SU-DHL-6 (cell line): ENCODE data around the gene RAB27B.

Source experiments
- H2AFZ ChIP-seq: fragments of 200-600 bp; sonication (generic); 2 replicates; pipeline ENCODE4 v1.6.1; 2014; ENCODE audit warnings: low read depth, mild to moderate bottlenecking, moderate library complexity, mixed read lengths, antibody characterized with exemption, low read length; ENCODE audit not compliant: severe bottlenecking
- H3F3A ChIP-seq: fragments of 200-600 bp; shearing (Covaris generic); 2 replicates; pipeline ENCODE4 v1.6.0; 2016; ENCODE audit warnings: antibody characterized with exemption, mild to moderate bottlenecking; ENCODE audit not compliant: insufficient read depth
- H3K27ac ChIP-seq: fragments of 200-600 bp; sonication (generic); 2 replicates; pipeline ENCODE4 v1.5.1; 2016; ENCODE audit warnings: low read depth, mild to moderate bottlenecking, low read length, moderate library complexity, mixed read lengths
- H3K27me3 ChIP-seq: fragments of 200-600 bp; sonication (generic), shearing (Covaris generic); 2 replicates; pipeline ENCODE4 v1.6.0; 2014; ENCODE audit warnings: mild to moderate bottlenecking, low read length
- H3K36me3 ChIP-seq: fragments of 200-600 bp; sonication (generic); 2 replicates; pipeline ENCODE4 v1.6.1; 2014; ENCODE audit warnings: mild to moderate bottlenecking, low read length, mixed read lengths
- H3K4me2 ChIP-seq: fragments of 300-600, 200-600 bp; shearing (Covaris generic), sonication (generic); 2 replicates; pipeline ENCODE4 v1.6.0; 2014; ENCODE audit warnings: low read length, low read depth, mild to moderate bottlenecking; ENCODE audit not compliant: poor library complexity, severe bottlenecking
- H3K4me3 ChIP-seq: fragments of 200-600 bp; sonication (generic); 2 replicates; pipeline ENCODE4 v1.5.1; 2014; ENCODE audit warnings: antibody characterized with exemption, low read length, mild to moderate bottlenecking, mixed read lengths; ENCODE audit not compliant: insufficient read depth, poor library complexity, severe bottlenecking
- H3K79me2 ChIP-seq: fragments of 200-600 bp; sonication (generic); 2 replicates; pipeline ENCODE4 v1.6.1; 2014; ENCODE audit warnings: mild to moderate bottlenecking, low read length, moderate library complexity; ENCODE audit not compliant: insufficient read depth
- H3K9ac ChIP-seq: fragments of 200-600 bp; sonication (generic); 2 replicates; pipeline ENCODE4 v1.7.0; 2014; ENCODE audit warnings: mild to moderate bottlenecking, low read length
- H3K9me2 ChIP-seq: fragments of 200-600 bp; sonication (generic); replicated peaks from 2 replicates; pipeline ENCODE4 v1.6.1; 2014; ENCODE audit warnings: low read length; ENCODE audit not compliant: insufficient read depth
- H3K9me3 ChIP-seq: fragments of 200-600 bp; sonication (generic); 2 replicates; pipeline ENCODE4 v1.6.1; 2014; ENCODE audit warnings: low read length, mixed read lengths; ENCODE audit not compliant: insufficient read depth
- H4K20me1 ChIP-seq: fragments of 200-600 bp; sonication (generic); 2 replicates; pipeline ENCODE4 v1.6.1; 2014; ENCODE audit warnings: low read depth, mild to moderate bottlenecking, antibody characterized with exemption, low read length, moderate library complexity, mixed read lengths
- EZH2phosphoT487 ChIP-seq: fragments of 200-600 bp; sonication (generic), shearing (Covaris generic); conservative IDR thresholded peaks from 2 replicates; pipeline ENCODE4 v1.6.1; 2018; ENCODE audit warnings: mild to moderate bottlenecking, antibody characterized with exemption, low read length, moderate library complexity, mixed read lengths
- TF ChIP-seq, protein P1 (sequence below): fragments of 200-600 bp; sonication (generic); IDR thresholded peaks from one replicate; pipeline ENCODE4 v1.5.1; 2017; ENCODE audit warnings: antibody characterized with exemption, mild to moderate bottlenecking, low read length, moderate library complexity; ENCODE audit not compliant: insufficient read depth, poor library complexity, severe bottlenecking

Gene RAB27B

DNA sequence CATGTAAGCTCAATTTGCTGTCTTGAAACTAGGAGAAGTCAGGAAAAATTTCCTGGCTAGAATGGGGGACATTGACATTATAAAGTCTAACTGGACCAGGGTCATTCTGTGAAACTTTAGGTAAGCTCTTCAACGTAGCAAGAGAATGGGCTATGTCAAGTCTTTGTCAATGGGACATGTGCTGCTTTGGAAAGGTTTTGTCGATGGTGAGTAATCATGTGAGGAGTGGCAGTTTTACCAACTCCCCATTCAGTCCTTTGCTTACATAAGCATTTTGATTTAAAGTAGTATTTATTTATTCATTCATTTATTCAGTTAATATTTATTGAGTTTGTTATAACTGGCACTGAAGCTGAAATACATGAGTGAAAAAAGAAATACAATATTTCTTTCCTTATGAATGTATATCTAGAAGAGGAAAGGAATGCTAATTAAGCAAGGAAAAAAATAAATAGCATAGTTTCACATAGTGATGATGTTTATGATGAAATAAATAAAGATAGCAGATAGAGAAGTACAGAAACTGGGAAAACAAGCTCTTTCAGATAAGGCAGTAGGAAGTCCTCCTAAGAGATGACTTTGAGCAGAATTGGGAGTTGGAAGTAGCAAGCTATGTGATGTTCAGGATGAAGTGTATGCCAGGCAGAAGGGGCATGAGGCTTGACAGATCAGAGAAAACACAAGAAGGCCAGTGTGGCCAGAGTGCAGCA lies 25.4 kb upstream of the RAB27B start:
- Histone ChIP-seq H3F3A (no peaks in the 10 kb centered on the region), H3K4me2 (no peak overlapping the region), H3K27me3 (no peaks in the 10 kb centered on the region), H3K27ac (no peak overlapping the region), H3K9me2 (no peaks in the 10 kb centered on the region), H3K9ac (no peak overlapping the region), H3K4me3 (no peak overlapping the region), H3K79me2 (no peaks in the 10 kb centered on the region), H2AFZ (no peak overlapping the region), H3K9me3 (no peaks in the 10 kb centered on the region), H4K20me1 (no peaks in the 10 kb centered on the region), H3K36me3 (no peaks in the 10 kb centered on the region)
- TF ChIP-seq, protein P1, sequence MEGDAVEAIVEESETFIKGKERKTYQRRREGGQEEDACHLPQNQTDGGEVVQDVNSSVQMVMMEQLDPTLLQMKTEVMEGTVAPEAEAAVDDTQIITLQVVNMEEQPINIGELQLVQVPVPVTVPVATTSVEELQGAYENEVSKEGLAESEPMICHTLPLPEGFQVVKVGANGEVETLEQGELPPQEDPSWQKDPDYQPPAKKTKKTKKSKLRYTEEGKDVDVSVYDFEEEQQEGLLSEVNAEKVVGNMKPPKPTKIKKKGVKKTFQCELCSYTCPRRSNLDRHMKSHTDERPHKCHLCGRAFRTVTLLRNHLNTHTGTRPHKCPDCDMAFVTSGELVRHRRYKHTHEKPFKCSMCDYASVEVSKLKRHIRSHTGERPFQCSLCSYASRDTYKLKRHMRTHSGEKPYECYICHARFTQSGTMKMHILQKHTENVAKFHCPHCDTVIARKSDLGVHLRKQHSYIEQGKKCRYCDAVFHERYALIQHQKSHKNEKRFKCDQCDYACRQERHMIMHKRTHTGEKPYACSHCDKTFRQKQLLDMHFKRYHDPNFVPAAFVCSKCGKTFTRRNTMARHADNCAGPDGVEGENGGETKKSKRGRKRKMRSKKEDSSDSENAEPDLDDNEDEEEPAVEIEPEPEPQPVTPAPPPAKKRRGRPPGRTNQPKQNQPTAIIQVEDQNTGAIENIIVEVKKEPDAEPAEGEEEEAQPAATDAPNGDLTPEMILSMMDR = no peak
- TF ChIP-seq EZH2phosphoT487 = no peak

DNA sequence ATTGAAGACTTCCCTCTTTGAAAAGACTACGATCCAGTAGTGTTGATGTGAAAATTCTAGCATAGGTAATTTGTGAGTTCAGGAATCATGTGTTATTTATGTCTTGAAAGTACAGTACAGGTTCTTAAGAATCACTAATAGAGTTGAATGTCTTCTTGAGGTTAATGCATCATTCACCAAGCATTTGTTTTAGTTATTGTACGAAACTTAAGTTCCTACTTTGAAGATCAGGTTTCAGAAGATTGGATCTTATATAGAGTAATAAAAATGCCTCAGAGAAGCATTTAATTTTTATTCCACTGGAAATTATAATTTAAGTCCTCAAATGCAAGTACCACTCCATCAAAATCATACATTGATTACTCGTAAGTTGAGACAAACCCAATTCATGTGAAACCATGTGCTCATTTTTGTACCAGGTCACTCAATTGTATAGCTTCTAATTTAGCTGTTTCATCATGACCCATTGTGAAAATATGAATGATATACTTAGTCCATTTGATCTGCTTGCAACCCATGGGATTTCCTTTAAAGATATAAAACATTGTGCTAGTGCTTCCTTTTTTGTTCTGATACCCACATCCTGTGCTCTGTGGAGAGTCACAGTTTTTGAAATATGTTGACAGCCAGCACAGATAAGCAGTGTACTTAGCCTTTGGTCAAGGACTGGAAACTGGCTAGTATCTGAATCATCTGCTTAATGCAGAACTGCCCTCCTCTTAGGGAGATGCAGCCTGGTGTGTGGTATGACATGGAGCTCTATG lies 22.5 kb upstream of the RAB27B start:
- Histone ChIP-seq H3F3A (no peaks in the 10 kb centered on the region), H3K4me2 (no peak overlapping the region), H3K9ac (no peak overlapping the region), H2AFZ (no peak overlapping the region), H3K27ac (no peak overlapping the region), H3K27me3 (no peaks in the 10 kb centered on the region), H3K9me2 (no peaks in the 10 kb centered on the region), H4K20me1 (no peaks in the 10 kb centered on the region), H3K79me2 (no peaks in the 10 kb centered on the region), H3K36me3 (no peaks in the 10 kb centered on the region), H3K9me3 (no peaks in the 10 kb centered on the region), H3K4me3 (no peak overlapping the region)
- no peak for TF ChIP-seq EZH2phosphoT487
- TF ChIP-seq, protein P1 = no peak

GRCh38 chr18:54806526-54806925 lies 21.8 kb upstream of the RAB27B start:
- H3K4me3 ChIP-seq = no peak overlapping the region
- TF ChIP-seq, protein P1 = no peak
- TF ChIP-seq EZH2phosphoT487 = no peak
- no peaks in the 10 kb centered on the region for H3F3A ChIP-seq
- no peaks in the 10 kb centered on the region for H3K36me3 ChIP-seq
- no peaks in the 10 kb centered on the region for H4K20me1 ChIP-seq
- H3K27me3 ChIP-seq = no peaks in the 10 kb centered on the region
- H2AFZ ChIP-seq = no peak overlapping the region
- no peak overlapping the region for H3K9ac ChIP-seq
- no peaks in the 10 kb centered on the region for H3K9me2 ChIP-seq
- no peaks in the 10 kb centered on the region for H3K79me2 ChIP-seq
- H3K27ac ChIP-seq = no peak overlapping the region
- H3K4me2 ChIP-seq = no peak overlapping the region
- no peaks in the 10 kb centered on the region for H3K9me3 ChIP-seq
